MCF 10A (cell line): ENCODE data around the gene PNPLA1. TPM values are rescaled to one million over a fixed set of nuclear protein-coding genes. Genes with fewer than 3 reads are reported as not detected.

ENCODE experiments used
- BruUV-seq: library from RNA; stranded (reverse); fragments of 400-500 nt; replicated peaks from 2 replicates; lab custom pipeline; 2021; lab: Mats Ljungman, UMichigan
- CTCF ChIA-PET: fragments of 300-600 bp; sonication (Branson Sonifier 250); formaldehyde crosslinking; extraction: SDS; loops from one replicate; lab custom pipeline; 2021; ENCODE audit warnings: antibody characterized with exemption, inconsistent platforms; lab: Yijun Ruan, JAX
- POLR2A ChIA-PET: fragments of 300-600, 350-650 bp; sonication (Branson Sonifier 250); formaldehyde crosslinking; extraction: SDS; loops from one replicate; lab custom pipeline; 2020; ENCODE audit warnings: antibody characterized with exemption, inconsistent platforms; lab: Yijun Ruan, JAX
- DNase-seq: peaks from one replicate; pipeline ENCODE4 v3.0.0-alpha.2; 2018; ENCODE audit not compliant: unreplicated experiment
- H3K27ac Mint-ChIP-seq: one replicate; pipeline ENCODE4 v1.8.0; 2022; ENCODE audit warnings: mild to moderate bottlenecking, low read depth, mixed read lengths; ENCODE audit not compliant: unreplicated experiment
- H3K27me3 Mint-ChIP-seq: one replicate; pipeline ENCODE4 v1.8.0; 2022; ENCODE audit warnings: mixed read lengths; ENCODE audit not compliant: insufficient read depth, unreplicated experiment
- H3K36me3 Mint-ChIP-seq: one replicate; pipeline ENCODE4 v1.8.0; 2022; ENCODE audit warnings: mild to moderate bottlenecking, moderate library complexity, mixed read lengths; ENCODE audit not compliant: insufficient read depth, unreplicated experiment
- H3K4me1 Mint-ChIP-seq: one replicate; pipeline ENCODE4 v1.8.0; 2022; ENCODE audit warnings: mixed read lengths; ENCODE audit not compliant: insufficient read depth, unreplicated experiment
- H3K4me3 Mint-ChIP-seq: one replicate; pipeline ENCODE4 v1.8.0; 2022; ENCODE audit warnings: mild to moderate bottlenecking, moderate library complexity, mixed read lengths; ENCODE audit not compliant: unreplicated experiment
- H3K9me3 Mint-ChIP-seq: one replicate; pipeline ENCODE4 v1.8.0; 2022; ENCODE audit warnings: mixed read lengths; ENCODE audit not compliant: unreplicated experiment
- intact Hi-C: fragments of 100-400 bp; cut with micrococcal nuclease; formaldehyde crosslinking; loops from 2 replicates; pipeline ENCODE4 v1.14.1; 2022
- total RNA-seq: library from RNA; stranded (reverse); gene quantifications from 2 replicates; pipeline ENCODE4 v1.2.3, GENCODE V29; 2022
- TF ChIP-seq, protein P1 (sequence below): fragments of 200-600 bp; IDR thresholded peaks from one replicate; pipeline ENCODE4 v1.8.0; 2022; ENCODE audit warnings: antibody characterized with exemption, mild to moderate bottlenecking; ENCODE audit not compliant: unreplicated experiment

PNPLA1 gene
- total RNA-seq, 1 experiment from 2014 or later, result not detected

- TF ChIP-seq, protein P1, sequence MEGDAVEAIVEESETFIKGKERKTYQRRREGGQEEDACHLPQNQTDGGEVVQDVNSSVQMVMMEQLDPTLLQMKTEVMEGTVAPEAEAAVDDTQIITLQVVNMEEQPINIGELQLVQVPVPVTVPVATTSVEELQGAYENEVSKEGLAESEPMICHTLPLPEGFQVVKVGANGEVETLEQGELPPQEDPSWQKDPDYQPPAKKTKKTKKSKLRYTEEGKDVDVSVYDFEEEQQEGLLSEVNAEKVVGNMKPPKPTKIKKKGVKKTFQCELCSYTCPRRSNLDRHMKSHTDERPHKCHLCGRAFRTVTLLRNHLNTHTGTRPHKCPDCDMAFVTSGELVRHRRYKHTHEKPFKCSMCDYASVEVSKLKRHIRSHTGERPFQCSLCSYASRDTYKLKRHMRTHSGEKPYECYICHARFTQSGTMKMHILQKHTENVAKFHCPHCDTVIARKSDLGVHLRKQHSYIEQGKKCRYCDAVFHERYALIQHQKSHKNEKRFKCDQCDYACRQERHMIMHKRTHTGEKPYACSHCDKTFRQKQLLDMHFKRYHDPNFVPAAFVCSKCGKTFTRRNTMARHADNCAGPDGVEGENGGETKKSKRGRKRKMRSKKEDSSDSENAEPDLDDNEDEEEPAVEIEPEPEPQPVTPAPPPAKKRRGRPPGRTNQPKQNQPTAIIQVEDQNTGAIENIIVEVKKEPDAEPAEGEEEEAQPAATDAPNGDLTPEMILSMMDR, result no peak
- ChIA-PET POLR2A (no interaction called here), CTCF (interaction anchor here (1.2 to 1.7 kb wide), 2 partner anchors 9 to 184 kb away, joined by 4 to 9 read pairs; no protein-coding TSS in a partner anchor)
- H3K36me3 Mint-ChIP-seq, result no peaks in the 10 kb centered on the region
- intact Hi-C loops, result no loop called here
- H3K9me3 Mint-ChIP-seq, result no peaks in the 10 kb centered on the region
- H3K4me1 Mint-ChIP-seq, result no peaks in the 10 kb centered on the region
- no peak overlapping the region for H3K27ac Mint-ChIP-seq
- no peak overlapping the region for H3K4me3 Mint-ChIP-seq
- BruUV-seq, result no TSS peak
- H3K27me3 Mint-ChIP-seq, result no peaks in the 10 kb centered on the region
- no peak for DNase-seq
Measured at GRCh38 chr6:36309203-36309602, 39.3 kb downstream of the PNPLA1 start.

- intact Hi-C loops, result no loop called here
- Mint-ChIP-seq H3K27ac (no peak overlapping the region), H3K4me3 (no peak overlapping the region), H3K9me3 (no peaks in the 10 kb centered on the region), H3K27me3 (no peaks in the 10 kb centered on the region), H3K4me1 (no peaks in the 10 kb centered on the region), H3K36me3 (no peaks in the 10 kb centered on the region)
- ChIA-PET CTCF (interaction anchor here (0.6 to 1.7 kb wide), 4 partner anchors 10 to 1367 kb away, joined by 3 to 9 read pairs (median 4); no protein-coding TSS in a partner anchor), POLR2A (no interaction called here)
- DNase-seq, result no peak
- TF ChIP-seq, protein P1, result no peak
- BruUV-seq, result no TSS peak
Measured at GRCh38 chr6:36309900-36310299, 40.0 kb downstream of the PNPLA1 start.

DNA sequence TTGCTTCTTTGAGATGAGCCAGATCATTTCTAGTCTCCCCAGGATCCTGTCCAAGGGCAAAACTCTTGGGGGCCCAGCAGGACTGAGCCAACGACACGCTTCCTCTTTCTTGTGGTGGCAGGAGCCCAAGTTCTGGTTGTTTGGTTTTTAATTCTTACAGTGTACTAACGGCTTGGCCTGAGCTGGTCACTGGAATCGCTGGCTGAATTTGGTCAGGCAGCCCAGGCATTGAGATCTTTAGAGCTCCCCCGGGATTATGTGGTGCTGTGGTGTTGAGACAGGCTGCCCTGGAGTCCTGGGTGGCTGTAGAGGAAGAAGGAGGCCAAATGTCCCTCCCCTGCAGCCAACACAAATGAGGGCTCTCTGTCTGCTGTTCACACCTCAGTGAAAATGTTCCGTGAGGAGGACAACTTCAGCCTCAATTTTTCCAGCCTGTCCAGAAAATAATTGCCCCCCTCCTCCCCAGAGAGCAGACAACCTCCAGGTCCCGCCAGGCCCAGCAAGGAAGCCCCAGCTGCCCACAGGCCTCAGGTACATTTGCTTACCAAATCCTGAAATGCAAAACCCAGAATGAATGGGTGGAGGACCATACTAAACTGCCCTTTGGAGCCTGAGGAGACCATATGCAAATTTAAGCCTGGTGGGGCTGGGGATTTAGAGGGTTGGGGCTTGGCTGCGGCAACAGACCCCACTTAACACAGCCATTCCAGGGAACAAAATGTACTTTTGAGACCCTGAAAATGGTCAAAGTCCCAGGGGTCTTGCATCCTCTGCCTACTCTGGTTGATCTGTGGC lies 43.2 kb downstream of the PNPLA1 start:
- TF ChIP-seq, protein P1, result no peak
- H3K9me3 Mint-ChIP-seq, result no peaks in the 10 kb centered on the region
- H3K36me3 Mint-ChIP-seq, result no peaks in the 10 kb centered on the region
- BruUV-seq, result no TSS peak
- POLR2A ChIA-PET, result no interaction called here
- no peak overlapping the region for H3K4me3 Mint-ChIP-seq
- CTCF ChIA-PET, result interaction anchor here (0.6 to 1.0 kb wide), 3 partner anchors 10 to 26 kb away, joined by 3 to 4 read pairs (median 3); no protein-coding TSS in a partner anchor
- intact Hi-C loops, result no loop called here
- no peak for DNase-seq
- H3K27ac Mint-ChIP-seq, result no peak overlapping the region
- H3K27me3 Mint-ChIP-seq, result peaks cover 18% of the 10 kb centered on the region
- no peaks in the 10 kb centered on the region for H3K4me1 Mint-ChIP-seq

DNA sequence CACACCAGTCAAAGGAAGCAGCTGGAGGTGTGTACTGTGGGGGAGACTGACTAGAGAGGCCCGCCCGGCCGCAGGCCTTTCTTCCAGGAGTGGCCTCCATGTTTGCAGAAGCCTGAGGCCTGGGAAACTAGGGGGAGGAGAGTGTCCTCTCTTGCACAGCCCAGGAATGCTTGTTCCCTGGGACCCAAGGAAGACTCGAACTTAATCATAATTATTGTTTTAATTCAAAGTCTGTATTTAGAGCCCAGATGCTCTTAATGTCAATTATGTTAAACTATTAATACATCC lies 43.7 kb downstream of the PNPLA1 start:
- H3K27me3 Mint-ChIP-seq, result peaks cover 18% of the 10 kb centered on the region

More for the DNA sequence above, 43.7 kb downstream of the PNPLA1 start:
- TF ChIP-seq, protein P1, result no peak
- DNase-seq, result no peak
- no peaks in the 10 kb centered on the region for H3K36me3 Mint-ChIP-seq
- no peak overlapping the region for H3K4me3 Mint-ChIP-seq
- intact Hi-C loops, result no loop called here
- H3K9me3 Mint-ChIP-seq, result no peaks in the 10 kb centered on the region
- POLR2A ChIA-PET, result no interaction called here
- CTCF ChIA-PET, result interaction anchor here (0.7 to 1.0 kb wide), 2 partner anchors 27 to 1238 kb away, joined by 4 read pairs; no protein-coding TSS in a partner anchor
- BruUV-seq, result no TSS peak
- no peaks in the 10 kb centered on the region for H3K4me1 Mint-ChIP-seq
- no peak overlapping the region for H3K27ac Mint-ChIP-seq
